DOHH2 (cell line): ENCODE data around the gene KRT38.
A peak's percentile ranks its signal among the peaks of the same experiment; 100 is the strongest.

Experiments
- H3F3A ChIP-seq: fragments of 200-600 bp; sonication (generic), shearing (Covaris generic); 2 replicates; pipeline ENCODE4 v1.6.0; 2016; ENCODE audit warnings: antibody characterized with exemption, mild to moderate bottlenecking; ENCODE audit not compliant: control insufficient read depth, insufficient read depth
- H3K27ac ChIP-seq: fragments of 200-600 bp; sonication (generic); 2 replicates; pipeline ENCODE4 v1.5.1; 2014; ENCODE audit warnings: low read depth, mild to moderate bottlenecking, low read length, moderate library complexity
- H3K27me3 ChIP-seq: fragments of 200-600 bp; sonication (generic); 2 replicates; pipeline ENCODE4 v1.6.1; 2014; ENCODE audit warnings: mild to moderate bottlenecking, low read length, mixed read lengths; ENCODE audit not compliant: control insufficient read depth
- H3K36me3 ChIP-seq: fragments of 200-600 bp; sonication (generic); 2 replicates; pipeline ENCODE4 v1.6.1; 2014; ENCODE audit warnings: mild to moderate bottlenecking, low read length, moderate library complexity, mixed read lengths; ENCODE audit not compliant: control insufficient read depth
- H3K4me1 ChIP-seq: fragments of 200-600 bp; sonication (generic); 2 replicates; pipeline ENCODE4 v1.6.1; 2014; ENCODE audit warnings: mild to moderate bottlenecking, low read length, mixed read lengths; ENCODE audit not compliant: control insufficient read depth
- H3K4me2 ChIP-seq: fragments of 200-600 bp; sonication (generic); 2 replicates; pipeline ENCODE4 v1.6.0; 2014; ENCODE audit warnings: mild to moderate bottlenecking, low read length, moderate library complexity
- H3K4me3 ChIP-seq: fragments of 200-600 bp; sonication (generic); 2 replicates; pipeline ENCODE4 v1.5.1; 2014; ENCODE audit warnings: mild to moderate bottlenecking, low read length, mixed read lengths
- H3K79me2 ChIP-seq: fragments of 200-600 bp; sonication (generic); 2 replicates; pipeline ENCODE4 v1.6.1; 2014; ENCODE audit warnings: mild to moderate bottlenecking, low read length, mixed read lengths; ENCODE audit not compliant: control insufficient read depth
- H3K9me2 ChIP-seq: fragments of 200-600 bp; sonication (generic); replicated peaks from 2 replicates; pipeline ENCODE4 v1.6.1; 2014; ENCODE audit warnings: mild to moderate bottlenecking, low read length, mixed read lengths; ENCODE audit not compliant: control insufficient read depth
- H3K9me3 ChIP-seq: fragments of 200-600 bp; sonication (generic); 2 replicates; pipeline ENCODE4 v1.6.1; 2014; ENCODE audit warnings: antibody characterized with exemption, low read length, mixed read lengths; ENCODE audit not compliant: control insufficient read depth, insufficient read depth
- H4K20me1 ChIP-seq: fragments of 200-600 bp; sonication (generic); 2 replicates; pipeline ENCODE4 v1.6.0; 2014; ENCODE audit warnings: low read depth, mild to moderate bottlenecking, antibody characterized with exemption, low read length, moderate library complexity; ENCODE audit not compliant: control insufficient read depth, insufficient read depth
- EZH2phosphoT487 ChIP-seq: fragments of 200-600 bp; sonication (generic); IDR thresholded peaks from 2 replicates; pipeline ENCODE4 v1.6.1; 2017; ENCODE audit warnings: borderline replicate concordance, mild to moderate bottlenecking, antibody characterized with exemption, low read length, moderate library complexity, mixed read lengths
- TF ChIP-seq, protein P1 (sequence below): fragments of 200-600 bp; sonication (generic); IDR thresholded peaks from one replicate; pipeline ENCODE4 v1.5.1; 2014; ENCODE audit warnings: antibody characterized with exemption, mild to moderate bottlenecking, low read depth, low read length; ENCODE audit not compliant: poor library complexity, severe bottlenecking

The KRT38 gene

DNA sequence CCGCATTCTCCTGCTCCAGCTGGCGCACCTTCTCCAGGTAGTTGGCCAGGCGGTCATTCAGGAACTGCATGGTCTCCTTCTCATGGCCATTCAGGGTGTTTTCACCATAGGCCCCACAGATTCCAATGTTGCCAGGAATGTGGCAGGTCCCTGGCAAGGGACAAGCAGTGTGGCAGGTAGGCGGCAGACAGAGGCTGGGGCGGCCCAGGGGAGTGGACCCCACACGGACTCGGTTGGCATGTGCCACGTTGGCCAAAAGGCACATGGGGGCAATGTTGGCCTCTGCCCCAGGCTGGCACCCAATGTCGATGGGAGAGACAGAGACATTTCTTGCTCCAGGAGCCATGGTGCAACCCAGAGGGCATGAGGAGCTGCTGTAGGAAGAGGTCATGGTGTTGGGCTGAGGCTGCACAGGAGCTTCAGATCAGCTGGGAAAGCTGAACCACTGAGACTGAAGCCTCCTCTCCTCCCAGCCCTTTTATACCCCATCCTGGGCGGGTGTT is at the start of gene KRT38:
TSS of gene KRT38 (minus strand) at position 453 of the 503 bp plus-strand sequence. CDS start at position 391, 62 bp downstream.
- no peak within 1 kb of the TSS for H3K4me3 ChIP-seq
- no peaks in the 10 kb centered on the region for H3K4me1 ChIP-seq
- H3F3A ChIP-seq, result no peaks in the 10 kb centered on the region
- no peak within 1 kb of the TSS for H3K27ac ChIP-seq
- peaks cover 52% of the 10 kb centered on the region for H3K27me3 ChIP-seq
- H3K79me2 ChIP-seq, result no peaks in the 10 kb centered on the region
- H3K4me2 ChIP-seq, result no peak within 1 kb of the TSS
- no peaks in the 10 kb centered on the region for H3K36me3 ChIP-seq
- H4K20me1 ChIP-seq, result no peaks in the 10 kb centered on the region
- H3K9me3 ChIP-seq, result no peaks in the 10 kb centered on the region
- no peaks in the 10 kb centered on the region for H3K9me2 ChIP-seq
- TF ChIP-seq EZH2phosphoT487, result no peak
- TF ChIP-seq, protein P1, sequence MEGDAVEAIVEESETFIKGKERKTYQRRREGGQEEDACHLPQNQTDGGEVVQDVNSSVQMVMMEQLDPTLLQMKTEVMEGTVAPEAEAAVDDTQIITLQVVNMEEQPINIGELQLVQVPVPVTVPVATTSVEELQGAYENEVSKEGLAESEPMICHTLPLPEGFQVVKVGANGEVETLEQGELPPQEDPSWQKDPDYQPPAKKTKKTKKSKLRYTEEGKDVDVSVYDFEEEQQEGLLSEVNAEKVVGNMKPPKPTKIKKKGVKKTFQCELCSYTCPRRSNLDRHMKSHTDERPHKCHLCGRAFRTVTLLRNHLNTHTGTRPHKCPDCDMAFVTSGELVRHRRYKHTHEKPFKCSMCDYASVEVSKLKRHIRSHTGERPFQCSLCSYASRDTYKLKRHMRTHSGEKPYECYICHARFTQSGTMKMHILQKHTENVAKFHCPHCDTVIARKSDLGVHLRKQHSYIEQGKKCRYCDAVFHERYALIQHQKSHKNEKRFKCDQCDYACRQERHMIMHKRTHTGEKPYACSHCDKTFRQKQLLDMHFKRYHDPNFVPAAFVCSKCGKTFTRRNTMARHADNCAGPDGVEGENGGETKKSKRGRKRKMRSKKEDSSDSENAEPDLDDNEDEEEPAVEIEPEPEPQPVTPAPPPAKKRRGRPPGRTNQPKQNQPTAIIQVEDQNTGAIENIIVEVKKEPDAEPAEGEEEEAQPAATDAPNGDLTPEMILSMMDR, result no peak

GRCh38 chr17:41489531-41489930 is 48.7 kb upstream of the KRT38 start, which contains the start of gene KRT36:
TSS of gene KRT36 (minus strand) at chr17:41489910. CDS start at chr17:41489864, 46 bp downstream.
- H3K9me3 ChIP-seq, result no peaks in the 10 kb centered on the region
- TF ChIP-seq, protein P1, result no peak

GRCh38 chr17:41486809-41487530 is 46.2 kb upstream of the KRT38 start:
- H3K27ac ChIP-seq, result no peak overlapping the region
- TF ChIP-seq, protein P1, result peak; percentile 72
- TF ChIP-seq EZH2phosphoT487, result no peak
- no peaks in the 10 kb centered on the region for H3K9me3 ChIP-seq
- H3K4me3 ChIP-seq, result no peak overlapping the region
- no peak overlapping the region for H3K4me2 ChIP-seq
- H3K9me2 ChIP-seq, result no peaks in the 10 kb centered on the region
- H3K79me2 ChIP-seq, result no peaks in the 10 kb centered on the region
- H3K4me1 ChIP-seq, result no peaks in the 10 kb centered on the region
- no peaks in the 10 kb centered on the region for H4K20me1 ChIP-seq
- no peaks in the 10 kb centered on the region for H3F3A ChIP-seq
- no peaks in the 10 kb centered on the region for H3K36me3 ChIP-seq
- no peaks in the 10 kb centered on the region for H3K27me3 ChIP-seq

More at GRCh38 chr17:41489531-41489930, 48.7 kb upstream of the KRT38 start, which contains the start of gene KRT36:
- Histone ChIP-seq H3K4me2 (no peak within 1 kb of the TSS), H3F3A (no peaks in the 10 kb centered on the region), H3K79me2 (no peaks in the 10 kb centered on the region), H3K27ac (no peak within 1 kb of the TSS), H3K4me1 (no peaks in the 10 kb centered on the region), H3K27me3 (no peaks in the 10 kb centered on the region), H3K9me2 (no peaks in the 10 kb centered on the region), H3K36me3 (no peaks in the 10 kb centered on the region), H4K20me1 (no peaks in the 10 kb centered on the region), H3K4me3 (no peak within 1 kb of the TSS)
